Motor neuron (in vitro differentiated cells): ENCODE measurements around the gene CCDC102B. TPM values are rescaled to one million over a fixed set of nuclear protein-coding genes. Genes with fewer than 3 reads are reported as not detected.

Source experiments
- ATAC-seq, 8 experiments: fragments of 200-7000 bp; cut with Tn5 transposase; replicated peaks in 6 of 8; 2 replicates each; pipeline ENCODE4 v1.8.0; 2021; ENCODE audit warnings: mild to moderate bottlenecking in 8 of 8, moderate library complexity in 8 of 8
- H3K27ac ChIP-seq, 2 donors: fragments of 250-450 bp; sonication (Bioruptor Pico); 2 replicates each; pipeline ENCODE4 v1.9.0; 2021; ENCODE audit warnings: antibody characterized with exemption in 2 of 2, mild to moderate bottlenecking in 2 of 2, moderate library complexity in 1 of 2
- H3K4me1 ChIP-seq, 2 donors: fragments of 250-450 bp; sonication (Bioruptor Pico); replicated peaks in 1 of 2; 2 replicates each; pipeline ENCODE4 v1.6.1; 2021; ENCODE audit warnings: antibody characterized with exemption in 2 of 2, mild to moderate bottlenecking in 2 of 2, moderate library complexity in 1 of 2
- H3K4me3 ChIP-seq, 5 donors: fragments of 250-450 bp; sonication (Bioruptor Pico); 2 replicates each; pipeline ENCODE4 v1.9.0; 2021; ENCODE audit warnings: antibody characterized with exemption in 5 of 5, mild to moderate bottlenecking in 5 of 5, moderate library complexity in 4 of 5
- WGBS, 10 experiments: fragments of 450-650 bp; shearing (Covaris generic); methylation state at CpG; one replicate each; pipeline ENCODE4 v1.0.0; 2022; 5-methylcytosine and 5-hydroxymethylcytosine counted together
- in situ Hi-C, 9 experiments: fragments of 400-800 bp; cut with MboI; loops; one replicate each; pipeline ENCODE4 v1.15.0; 2021; ENCODE audit warnings: low sequenced_read_pairs in 9 of 9, low pct_unique_long_range_greater_than_20kb in 2 of 9; ENCODE audit not compliant: unreplicated experiment in 9 of 9
- total RNA-seq, 8 experiments: library from RNA; unstranded; fragments of 300-600 nt; gene quantifications; 2 replicates each; pipeline versions ENCODE4 v1.2.3 to v1.2.4, GENCODE V29; 2022

Gene CCDC102B
- total RNA-seq, 8 experiments from 2014 or later, result 4.4 to 15.0 (median 8.8) TPM

- in situ Hi-C loops, result no loop called here
Observed at GRCh38 chr18:68962623-68963022, 164.7 kb downstream of the CCDC102B start.

GRCh38 chr18:68965817-68966216 is 167.9 kb downstream of the CCDC102B start:
- ATAC-seq, result no peak
- no peaks in the 10 kb centered on the region for H3K4me1 ChIP-seq
- no peak overlapping the region for H3K4me3 ChIP-seq
- in situ Hi-C loops, result no loop called here
- no peak overlapping the region for H3K27ac ChIP-seq
- 38 to 100% (median 64%) methylated on average over 1 to 3 of the region's 3 CpGs; no CpG with 5 or more reads in 4 of the 10 experiments for WGBS, 10 experiments

More at GRCh38 chr18:68962623-68963022, 164.7 kb downstream of the CCDC102B start:
- H3K4me3 ChIP-seq, result no peak overlapping the region
- no peaks in the 10 kb centered on the region for H3K4me1 ChIP-seq
- ATAC-seq, result no peak
- H3K27ac ChIP-seq, result no peak overlapping the region
- WGBS, 10 experiments, result 47 to 97% (median 82%) methylated on average over 1 to 3 of the region's 3 CpGs

- H3K4me3 ChIP-seq, result no peak overlapping the region
- no peaks in the 10 kb centered on the region for H3K4me1 ChIP-seq
- 62 to 100% (median 78%) methylated on average over 1 to 5 of the region's 5 CpGs; no CpG with 5 or more reads in 2 of the 10 experiments for WGBS, 10 experiments
- ATAC-seq, result no peak
- no peak overlapping the region for H3K27ac ChIP-seq
- in situ Hi-C loops, result no loop called here
Observed at GRCh38 chr18:68969027-68969426, 171.1 kb downstream of the CCDC102B start.

- in situ Hi-C loops, result no loop called here
- H3K27ac ChIP-seq, result no peak overlapping the region
- no peak overlapping the region for H3K4me3 ChIP-seq
- ATAC-seq, result peak in 2 of 8 experiments; percentile 60 to 94
- no peaks in the 10 kb centered on the region for H3K4me1 ChIP-seq
- WGBS, 10 experiments, result 54 to 86% (median 75%) methylated on average over 1 to 5 of the region's 5 CpGs; no CpG with 5 or more reads in 1 of the 10 experiments
Observed at GRCh38 chr18:68972176-68972575, 174.3 kb downstream of the CCDC102B start.

- in situ Hi-C loops, result no loop called here
- Histone ChIP-seq H3K4me3 (no peak overlapping the region), H3K27ac (no peak overlapping the region), H3K4me1 (no peaks in the 10 kb centered on the region)
- no peak for ATAC-seq
- WGBS, 10 experiments, result 49 to 100% (median 100%) methylated on average over 1 to 2 of the region's 2 CpGs; no CpG with 5 or more reads in 3 of the 10 experiments
Observed at GRCh38 chr18:68979737-68980136, 181.9 kb downstream of the CCDC102B start.

- ATAC-seq, result no peak
- in situ Hi-C loops, result no loop called here
Observed at GRCh38 chr18:68983126-68983525, 185.2 kb downstream of the CCDC102B start.

GRCh38 chr18:68984342-68984741 is 186.5 kb downstream of the CCDC102B start:
- 20 to 100% (median 76%) methylated on average over 1 to 2 of the region's 2 CpGs for WGBS, 10 experiments
- ATAC-seq, result no peak

More at GRCh38 chr18:68983126-68983525, 185.2 kb downstream of the CCDC102B start:
- Histone ChIP-seq H3K4me1 (no peaks in the 10 kb centered on the region), H3K27ac (no peak overlapping the region), H3K4me3 (no peak overlapping the region)

GRCh38 chr18:68985172-68985820 is 187.4 kb downstream of the CCDC102B start:
- in situ Hi-C loops, result no loop called here
- WGBS, 10 experiments, result 58 to 100% (median 87%) methylated on average over 1 to 2 of the region's 2 CpGs

More at GRCh38 chr18:68984342-68984741, 186.5 kb downstream of the CCDC102B start:
- in situ Hi-C loops, result no loop called here
- Histone ChIP-seq H3K27ac (no peak overlapping the region), H3K4me3 (no peak overlapping the region), H3K4me1 (no peaks in the 10 kb centered on the region)

GRCh38 chr18:68991286-68991685 is 193.4 kb downstream of the CCDC102B start:
- ATAC-seq, result no peak
- H3K27ac ChIP-seq, result no peak overlapping the region
- H3K4me3 ChIP-seq, result no peak overlapping the region
- in situ Hi-C loops, result no loop called here
- H3K4me1 ChIP-seq, result no peaks in the 10 kb centered on the region

More at GRCh38 chr18:68985172-68985820, 187.4 kb downstream of the CCDC102B start:
- ATAC-seq, result no peak
- H3K4me1 ChIP-seq, result no peaks in the 10 kb centered on the region
- no peak overlapping the region for H3K4me3 ChIP-seq
- H3K27ac ChIP-seq, result no peak overlapping the region

- ATAC-seq, result no peak
- Histone ChIP-seq H3K4me1 (no peaks in the 10 kb centered on the region), H3K27ac (no peak overlapping the region), H3K4me3 (no peak overlapping the region)
- 10 to 100% (median 87%) methylated on average over 1 to 3 of the region's 12 CpGs; no CpG with 5 or more reads in 2 of the 10 experiments for WGBS, 10 experiments
- in situ Hi-C loops, result no loop called here
Observed at GRCh38 chr18:68992719-68993482, 195.0 kb downstream of the CCDC102B start.

- in situ Hi-C loops, result no loop called here
- ATAC-seq, result no peak
- Histone ChIP-seq H3K4me3 (no peak overlapping the region), H3K27ac (no peak overlapping the region), H3K4me1 (no peaks in the 10 kb centered on the region)
- 30 to 100% (median 60%) methylated on average over 1 to 2 of the region's 4 CpGs; no CpG with 5 or more reads in 6 of the 10 experiments for WGBS, 10 experiments
Observed at GRCh38 chr18:68995675-68996074, 197.8 kb downstream of the CCDC102B start.

GRCh38 chr18:68997845-68998244 is 200.0 kb downstream of the CCDC102B start:
- H3K4me3 ChIP-seq, result no peak overlapping the region
- no peak for ATAC-seq
- H3K4me1 ChIP-seq, result no peaks in the 10 kb centered on the region
- in situ Hi-C loops, result no loop called here
- 0 to 100% (median 70%) methylated on average over 1 to 3 of the region's 3 CpGs for WGBS, 10 experiments
- no peak overlapping the region for H3K27ac ChIP-seq

- in situ Hi-C loops, result no loop called here
- no peak for ATAC-seq
- 0 to 100% (median 64%) methylated on average over 1 of the region's 1 CpG; no CpG with 5 or more reads in 4 of the 10 experiments for WGBS, 10 experiments
- no peaks in the 10 kb centered on the region for H3K4me1 ChIP-seq
- no peak overlapping the region for H3K4me3 ChIP-seq
- no peak overlapping the region for H3K27ac ChIP-seq
Observed at GRCh38 chr18:69000366-69000765, 202.5 kb downstream of the CCDC102B start.
